SK-N-SH (cell line): ENCODE results near the gene RXYLT1. TPM values are rescaled to one million over a fixed set of nuclear protein-coding genes. Genes with fewer than 3 reads are reported as not detected.

Experiments used
- CTCF ChIA-PET: fragments of 300-600, 350-600 bp; formaldehyde crosslinking; extraction: SDS; loops from one replicate; lab custom pipeline; 2021; lab: Yijun Ruan, JAX
- POLR2A ChIA-PET: fragments of 350-600 bp; sonication (Branson Sonifier 250); formaldehyde crosslinking; extraction: SDS; loops from one replicate; lab custom pipeline; 2020; ENCODE audit warnings: antibody characterized with exemption, inconsistent platforms; lab: Yijun Ruan, JAX
- DNase-seq: peaks from one replicate; pipeline ENCODE4 v3.0.0; 2012
- H2AFZ ChIP-seq: fragments of 200-600 bp; sonication (generic); 2 replicates; pipeline ENCODE4 v1.8.1; 2016; ENCODE audit warnings: antibody characterized with exemption, mild to moderate bottlenecking, low read depth
- H3F3A ChIP-seq: fragments of 200-600 bp; sonication (generic); replicated peaks from 2 replicates; pipeline ENCODE3; 2016; ENCODE audit warnings: antibody characterized with exemption, mild to moderate bottlenecking; ENCODE audit not compliant: insufficient read depth
- H3K27ac ChIP-seq, 2 experiments: fragments of 200-500 bp in 1 of 2; fragments of 200-600 bp in 1 of 2; sonication (Bioruptor generic) in 1 of 2; sonication (generic), shearing (Covaris generic) in 1 of 2; 2 replicates each; pipeline versions ENCODE4 v1.5.1 to v1.6.1; 2014 to 2016; ENCODE audit warnings: low read depth in 2 of 2, inconsistent platforms in 1 of 2, low read length in 1 of 2, mild to moderate bottlenecking in 1 of 2, mixed read lengths in 1 of 2
- H3K27me3 ChIP-seq: fragments of 200-600 bp; sonication (generic), shearing (Covaris generic); 2 replicates; pipeline ENCODE4 v1.6.1; 2016; ENCODE audit warnings: mixed run types; ENCODE audit not compliant: insufficient read depth
- H3K36me3 ChIP-seq, 2 experiments: fragments of 200-500 bp in 1 of 2; fragments of 200-600 bp in 1 of 2; sonication (Bioruptor generic) in 1 of 2; sonication (generic) in 1 of 2; replicated peaks in 1 of 2; 2 replicates each; pipeline versions ENCODE3 to v1.5.1; 2014 to 2016; ENCODE audit warnings: low read length in 1 of 2, mild to moderate bottlenecking in 1 of 2; ENCODE audit not compliant: insufficient read depth in 2 of 2, control insufficient read depth in 1 of 2
- H3K4me1 ChIP-seq, 2 experiments: fragments of 200-500 bp in 1 of 2; fragments of 200-600 bp in 1 of 2; sonication (Bioruptor generic) in 1 of 2; sonication (generic), shearing (Covaris generic) in 1 of 2; 2 replicates each; pipeline versions ENCODE4 v1.5.1 to v1.6.1; 2014 to 2016; ENCODE audit warnings: low read depth in 1 of 2, low read length in 1 of 2, mixed run types in 1 of 2; ENCODE audit not compliant: insufficient read depth in 2 of 2, control insufficient read depth in 1 of 2
- H3K4me2 ChIP-seq: fragments of 200-600 bp; sonication (generic), shearing (Covaris generic); 2 replicates; pipeline ENCODE4 v1.6.1; 2017; ENCODE audit warnings: mixed run types
- H3K4me3 ChIP-seq, 2 experiments: fragments of 200-500 bp in 1 of 2; fragments of 200-600 bp in 1 of 2; sonication (Bioruptor generic) in 1 of 2; sonication (generic), shearing (Covaris generic) in 1 of 2; 2 replicates each; pipeline versions ENCODE4 v1.5.1 to v1.8.1; 2014 to 2016; ENCODE audit warnings: low read depth in 2 of 2, inconsistent platforms in 1 of 2, low read length in 1 of 2, mild to moderate bottlenecking in 1 of 2, mixed read lengths in 1 of 2, moderate library complexity in 1 of 2
- H3K79me2 ChIP-seq: fragments of 200-600 bp; sonication (generic); 2 replicates; pipeline ENCODE4 v1.8.1; 2017; ENCODE audit warnings: mild to moderate bottlenecking; ENCODE audit not compliant: insufficient read depth
- H3K9ac ChIP-seq: fragments of 200-600 bp; sonication (generic); 2 replicates; pipeline ENCODE4 v1.6.1; 2017; ENCODE audit warnings: mixed run types
- H3K9me2 ChIP-seq: fragments of 200-600 bp; sonication (generic); 2 replicates; pipeline ENCODE4 v1.6.1; 2017; ENCODE audit warnings: mixed run types
- H3K9me3 ChIP-seq: fragments of 200-600 bp; sonication (generic); 2 replicates; pipeline ENCODE4 v1.6.1; 2017; ENCODE audit warnings: mixed run types, mild to moderate bottlenecking, moderate library complexity
- H4K20me1 ChIP-seq: fragments of 200-600 bp; sonication (generic); 2 replicates; pipeline ENCODE4 v1.6.1; 2017; ENCODE audit warnings: mild to moderate bottlenecking, mixed run types; ENCODE audit not compliant: insufficient read depth
- EZH2phosphoT487 ChIP-seq: fragments of 200-600 bp; sonication (generic); IDR thresholded peaks from 2 replicates; pipeline ENCODE4 v1.6.1; 2017; ENCODE audit warnings: low read depth, mixed run types, mild to moderate bottlenecking, antibody characterized with exemption, moderate library complexity, borderline replicate concordance
- FOSL2 ChIP-seq: IDR thresholded peaks from 2 replicates; pipeline ENCODE4 v1.4.0; 2012; ENCODE audit warnings: low read depth, mild to moderate bottlenecking, moderate library complexity, borderline replicate concordance
- FOXJ3 ChIP-seq: sonication (generic); formaldehyde crosslinking; IDR thresholded peaks from 2 replicates; pipeline ENCODE4 v1.5.1; 2020; ENCODE audit warnings: mild to moderate bottlenecking, missing genetic modification reagents
- FOXM1 ChIP-seq: IDR thresholded peaks from 2 replicates; pipeline ENCODE4 v1.4.0; 2012; ENCODE audit warnings: low read depth, mild to moderate bottlenecking
- MXI1 ChIP-seq: IDR thresholded peaks from 2 replicates; pipeline ENCODE4 v1.6.1; 2012; ENCODE audit warnings: mild to moderate bottlenecking, low read depth, low read length, improper control_type of control experiment
- POLR2AphosphoS5 ChIP-seq: IDR thresholded peaks from 2 replicates; pipeline ENCODE4 v1.6.1; 2012; ENCODE audit warnings: low read depth, low read length
- RAD21 ChIP-seq: IDR thresholded peaks from 2 replicates; pipeline ENCODE4 v1.6.1; 2012; ENCODE audit warnings: mild to moderate bottlenecking, low read length
- RCOR1 ChIP-seq: fragments of 150-350 bp; IDR thresholded peaks from 2 replicates; pipeline ENCODE4 v1.6.1; 2017; ENCODE audit warnings: antibody characterized with exemption, low read length
- RXRA ChIP-seq: IDR thresholded peaks from 2 replicates; pipeline ENCODE4 v1.4.0; 2012; ENCODE audit warnings: low read depth, mild to moderate bottlenecking, borderline replicate concordance
- SMC3 ChIP-seq: IDR thresholded peaks from 2 replicates; pipeline ENCODE4 v1.6.1; 2012; ENCODE audit warnings: low read depth, low read length, improper control_type of control experiment
- WGBS: methylation state at CpG from one replicate; pipeline ENCODE4 v1.1.6; 2017; ENCODE audit warnings: low lambda C conversion rate; 5-methylcytosine and 5-hydroxymethylcytosine counted together
- polyA plus RNA-seq, 3 experiments: library from polyadenylated mRNA; depleted of rRNA; stranded (reverse); fragments of >200 nt; gene quantifications; 2 replicates each; pipeline ENCODE4 v1.2.3, GENCODE V29; 2012
- TF ChIP-seq, protein P1 (sequence below): IDR thresholded peaks from 2 replicates; pipeline ENCODE4 v1.6.1; 2012; ENCODE audit warnings: mild to moderate bottlenecking, low read depth, low read length, moderate library complexity
- TF ChIP-seq, protein P2 (sequence below): fragments of 200-600 bp; sonication (generic); IDR thresholded peaks from 2 replicates; pipeline ENCODE4 v1.6.1; 2017; ENCODE audit warnings: antibody characterized with exemption, mild to moderate bottlenecking, moderate library complexity
- TF ChIP-seq, protein P3 (sequence below): fragments of 150-350 bp; IDR thresholded peaks from 2 replicates; pipeline ENCODE4 v1.6.1; 2016; ENCODE audit warnings: mild to moderate bottlenecking, low read depth, low read length

The RXYLT1 gene
- polyA plus RNA-seq, 1 of the 3 experiments (the other 2 are of a cell fraction), result 10.7 TPM

DNA sequence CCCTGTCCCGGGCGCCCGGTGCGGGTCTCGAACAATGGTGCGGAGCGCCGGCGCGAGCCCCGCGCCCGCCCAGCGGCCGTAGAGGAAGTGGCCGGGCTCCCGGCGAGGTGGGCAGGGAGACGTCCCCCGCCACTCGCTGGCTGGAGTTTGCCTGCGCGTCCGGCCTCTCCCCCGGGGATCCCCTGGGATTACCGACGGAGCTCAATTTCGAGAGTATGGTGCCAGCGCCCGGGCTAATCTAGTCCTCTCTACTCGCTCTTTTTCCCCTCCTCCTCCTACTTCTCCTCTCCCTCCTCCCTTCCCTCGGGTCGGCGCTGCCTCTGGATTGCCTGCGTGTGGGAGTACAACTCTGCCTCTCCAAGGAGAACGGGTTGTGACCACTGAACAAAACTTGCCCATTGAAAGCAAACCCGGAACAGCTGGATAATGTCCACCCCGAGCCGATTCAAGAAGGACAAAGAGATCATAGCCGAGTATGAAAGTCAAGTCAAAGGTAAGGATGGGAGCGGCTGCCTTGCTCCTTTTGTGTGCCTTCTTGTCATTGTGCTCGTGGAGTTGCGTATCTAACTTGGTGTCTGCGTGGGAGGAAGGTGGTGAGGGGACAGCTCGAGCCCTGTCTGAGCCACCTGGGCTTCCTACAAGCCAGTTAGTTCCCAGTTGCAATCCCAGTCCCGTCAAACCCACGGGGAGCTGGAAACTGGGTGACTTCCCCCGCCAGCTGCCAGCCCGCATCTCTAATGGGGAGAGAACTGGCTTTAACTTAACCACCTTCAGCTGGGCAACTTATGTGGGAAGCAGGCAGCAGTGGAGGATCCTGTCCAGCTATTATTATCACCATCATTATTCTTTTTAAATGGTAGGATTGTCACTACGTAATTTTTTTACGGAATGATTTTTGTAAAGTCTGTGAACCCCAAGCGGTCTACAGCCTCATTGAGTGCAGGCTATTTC lies 65.0 kb downstream of the RXYLT1 start, which contains the start of gene SRGAP1:
Gene SRGAP1, plus strand, starts transcription at position 310 of the 951 bp plus-strand sequence. Its CDS starts 117 bp downstream, at position 427.
- peak within 1 kb of the TSS; percentile 79 for H2AFZ ChIP-seq
- peaks cover 14 to 18% of the 10 kb centered on the region in 2 experiments; a peak in 3 of 4 replicates for H3K4me1 ChIP-seq
- POLR2A ChIA-PET, result interaction anchor here (0.8 to 2.4 kb wide), 6 partner anchors 95 to 412 kb away, joined by 3 to 13 read pairs (median 4); partner anchors contain the start of gene KICS2
- H4K20me1 ChIP-seq, result peaks cover 3% of the 10 kb centered on the region; the same call in 1 of the 2 replicates
- peak within 1 kb of the TSS; percentile 79 to 92 for H3K27ac ChIP-seq
- no peaks in the 10 kb centered on the region for H3K27me3 ChIP-seq
- no peaks in the 10 kb centered on the region for H3K9me2 ChIP-seq
- no peaks in the 10 kb centered on the region for H3K36me3 ChIP-seq
- no peaks in the 10 kb centered on the region for H3K9me3 ChIP-seq
- TF ChIP-seq RCOR1, result no peak
- no peak for TF ChIP-seq FOSL2
- TF ChIP-seq SMC3, result peak; percentile 19; the same call in 1 of the 2 replicates
- TF ChIP-seq RXRA, result no peak
- peak; percentile 51 for TF ChIP-seq RAD21
- TF ChIP-seq MXI1, result peak; percentile 55; the same call in 1 of the 2 replicates
- TF ChIP-seq, protein P1, sequence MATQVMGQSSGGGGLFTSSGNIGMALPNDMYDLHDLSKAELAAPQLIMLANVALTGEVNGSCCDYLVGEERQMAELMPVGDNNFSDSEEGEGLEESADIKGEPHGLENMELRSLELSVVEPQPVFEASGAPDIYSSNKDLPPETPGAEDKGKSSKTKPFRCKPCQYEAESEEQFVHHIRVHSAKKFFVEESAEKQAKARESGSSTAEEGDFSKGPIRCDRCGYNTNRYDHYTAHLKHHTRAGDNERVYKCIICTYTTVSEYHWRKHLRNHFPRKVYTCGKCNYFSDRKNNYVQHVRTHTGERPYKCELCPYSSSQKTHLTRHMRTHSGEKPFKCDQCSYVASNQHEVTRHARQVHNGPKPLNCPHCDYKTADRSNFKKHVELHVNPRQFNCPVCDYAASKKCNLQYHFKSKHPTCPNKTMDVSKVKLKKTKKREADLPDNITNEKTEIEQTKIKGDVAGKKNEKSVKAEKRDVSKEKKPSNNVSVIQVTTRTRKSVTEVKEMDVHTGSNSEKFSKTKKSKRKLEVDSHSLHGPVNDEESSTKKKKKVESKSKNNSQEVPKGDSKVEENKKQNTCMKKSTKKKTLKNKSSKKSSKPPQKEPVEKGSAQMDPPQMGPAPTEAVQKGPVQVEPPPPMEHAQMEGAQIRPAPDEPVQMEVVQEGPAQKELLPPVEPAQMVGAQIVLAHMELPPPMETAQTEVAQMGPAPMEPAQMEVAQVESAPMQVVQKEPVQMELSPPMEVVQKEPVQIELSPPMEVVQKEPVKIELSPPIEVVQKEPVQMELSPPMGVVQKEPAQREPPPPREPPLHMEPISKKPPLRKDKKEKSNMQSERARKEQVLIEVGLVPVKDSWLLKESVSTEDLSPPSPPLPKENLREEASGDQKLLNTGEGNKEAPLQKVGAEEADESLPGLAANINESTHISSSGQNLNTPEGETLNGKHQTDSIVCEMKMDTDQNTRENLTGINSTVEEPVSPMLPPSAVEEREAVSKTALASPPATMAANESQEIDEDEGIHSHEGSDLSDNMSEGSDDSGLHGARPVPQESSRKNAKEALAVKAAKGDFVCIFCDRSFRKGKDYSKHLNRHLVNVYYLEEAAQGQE, result no peak
- TF ChIP-seq POLR2AphosphoS5, result no peak
- TF ChIP-seq, protein P2, sequence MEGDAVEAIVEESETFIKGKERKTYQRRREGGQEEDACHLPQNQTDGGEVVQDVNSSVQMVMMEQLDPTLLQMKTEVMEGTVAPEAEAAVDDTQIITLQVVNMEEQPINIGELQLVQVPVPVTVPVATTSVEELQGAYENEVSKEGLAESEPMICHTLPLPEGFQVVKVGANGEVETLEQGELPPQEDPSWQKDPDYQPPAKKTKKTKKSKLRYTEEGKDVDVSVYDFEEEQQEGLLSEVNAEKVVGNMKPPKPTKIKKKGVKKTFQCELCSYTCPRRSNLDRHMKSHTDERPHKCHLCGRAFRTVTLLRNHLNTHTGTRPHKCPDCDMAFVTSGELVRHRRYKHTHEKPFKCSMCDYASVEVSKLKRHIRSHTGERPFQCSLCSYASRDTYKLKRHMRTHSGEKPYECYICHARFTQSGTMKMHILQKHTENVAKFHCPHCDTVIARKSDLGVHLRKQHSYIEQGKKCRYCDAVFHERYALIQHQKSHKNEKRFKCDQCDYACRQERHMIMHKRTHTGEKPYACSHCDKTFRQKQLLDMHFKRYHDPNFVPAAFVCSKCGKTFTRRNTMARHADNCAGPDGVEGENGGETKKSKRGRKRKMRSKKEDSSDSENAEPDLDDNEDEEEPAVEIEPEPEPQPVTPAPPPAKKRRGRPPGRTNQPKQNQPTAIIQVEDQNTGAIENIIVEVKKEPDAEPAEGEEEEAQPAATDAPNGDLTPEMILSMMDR, result peak; percentile 4; the same call in 1 of the 2 replicates
- TF ChIP-seq FOXJ3 (CRISPR knock-in tag), result no peak
- 0 out of 2 replicates have a peak, but pooled peaks have one; percentile 1 for TF ChIP-seq FOXM1
- no peak for TF ChIP-seq EZH2phosphoT487
- TF ChIP-seq, protein P3, sequence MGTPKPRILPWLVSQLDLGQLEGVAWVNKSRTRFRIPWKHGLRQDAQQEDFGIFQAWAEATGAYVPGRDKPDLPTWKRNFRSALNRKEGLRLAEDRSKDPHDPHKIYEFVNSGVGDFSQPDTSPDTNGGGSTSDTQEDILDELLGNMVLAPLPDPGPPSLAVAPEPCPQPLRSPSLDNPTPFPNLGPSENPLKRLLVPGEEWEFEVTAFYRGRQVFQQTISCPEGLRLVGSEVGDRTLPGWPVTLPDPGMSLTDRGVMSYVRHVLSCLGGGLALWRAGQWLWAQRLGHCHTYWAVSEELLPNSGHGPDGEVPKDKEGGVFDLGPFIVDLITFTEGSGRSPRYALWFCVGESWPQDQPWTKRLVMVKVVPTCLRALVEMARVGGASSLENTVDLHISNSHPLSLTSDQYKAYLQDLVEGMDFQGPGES, result no peak
- TF ChIP-seq, all 33 proteins: peak for 5
- Histone ChIP-seq H3K4me2 (peak within 1 kb of the TSS; percentile 87), H3F3A (peaks cover 22% of the 10 kb centered on the region), H3K9ac (peak within 1 kb of the TSS; percentile 78), H3K4me3 (peak within 1 kb of the TSS; percentile 82 to 90), H3K79me2 (peaks cover 53% of the 10 kb centered on the region)
- CTCF ChIA-PET, result interaction anchor here (0.6 to 4.5 kb wide), 68 partner anchors 10 to 561 kb away, joined by 3 to 71 read pairs (median 4); partner anchors contain the start of gene KICS2
- peak; percentile 44 for DNase-seq
- 1% methylated on average over 29 of the region's 52 CpGs for WGBS
